Uterus (tissue), 2 donors: ENCODE data around the gene ZNF594.

Source experiments
- CTCF ChIP-seq, 4 experiments: fragments of 200-600 bp in 2 of 4; fragments of 450-650 bp in 2 of 4; sonication (generic) in 2 of 4; IDR thresholded peaks; one replicate each; pipeline ENCODE4 v1.5.1; 2016 to 2019; ENCODE audit warnings: antibody characterized with exemption in 4 of 4, mild to moderate bottlenecking in 2 of 4, moderate library complexity in 1 of 4
- POLR2A ChIP-seq, 2 donors: fragments of 450-650 bp; IDR thresholded peaks; one replicate each; pipeline ENCODE4 v1.6.1; 2016; ENCODE audit warnings: antibody characterized with exemption in 2 of 2, mild to moderate bottlenecking in 1 of 2, moderate library complexity in 1 of 2

- TF ChIP-seq CTCF (IDR thresholded peaks at IDR 0.05): no peak
- TF ChIP-seq POLR2A (IDR thresholded peaks at IDR 0.05): no peak
Observed at GRCh38 chr17:5131146-5131715, 60.4 kb downstream of the ZNF594 start.
